K562 treated with DMSO at 1 percent for 12 hours (cell line): Measurements from ENCODE around the gene ZNF81. TPM values are rescaled to one million over a fixed set of nuclear protein-coding genes. Genes with fewer than 3 reads are reported as not detected.

Experiments used
- total RNA-seq: library from RNA; unstranded; fragments of 300-600 nt; gene quantifications from 2 replicates; pipeline ENCODE4 v1.2.3, GENCODE V29; 2022; ENCODE audit not compliant: insufficient read depth

ZNF81 gene
- total RNA-seq = 2.7 and 3.2 TPM in 2 replicates

GRCh38 chrX:47836164-47837072 is at the start of gene ZNF81:
TSS of gene ZNF81 (plus strand) at chrX:47836902. CDS start at chrX:47846268, 9,366 bp downstream.

Other genes starting within 250 kb of the ZNF81 start
- 0.25 and 0.73 TPM in 2 replicates for gene SYN1, start 217.0 kb upstream of the ZNF81 start, total RNA-seq
- 7.3 and 9.4 TPM in 2 replicates for gene CFP, start 207.0 kb upstream of the ZNF81 start, total RNA-seq
- gene ELK1, start 186.3 kb upstream of the ZNF81 start, total RNA-seq = 30.8 and 56.6 TPM in 2 replicates
- gene UXT, start 177.7 kb upstream of the ZNF81 start, total RNA-seq = 337 and 382 TPM in 2 replicates
- gene ZNF182, start 167.1 kb downstream of the ZNF81 start, total RNA-seq = 0.67 and 4.1 TPM in 2 replicates
- gene SPACA5, start 170.1 kb downstream of the ZNF81 start, total RNA-seq = not detected in 2 replicates
- gene ZNF630, start 234.7 kb downstream of the ZNF81 start, total RNA-seq = 0.59 TPM in 1 of 2 replicates, not detected in the other